Neural progenitor cell (in vitro differentiated cells): ENCODE results near the gene GTPBP1. TPM values are rescaled to one million over a fixed set of nuclear protein-coding genes. Genes with fewer than 3 reads are reported as not detected.

ENCODE experiments used
- DNase-seq: peaks from one replicate; pipeline ENCODE4 v3.0.0-alpha.2; 2016; ENCODE audit warnings: low spot score
- H2AFZ ChIP-seq: fragments of 200-600 bp; sonication (generic); replicated peaks from 2 replicates; pipeline ENCODE4 v1.6.1; 2016; ENCODE audit warnings: antibody characterized with exemption
- H3F3A ChIP-seq: fragments of 200-600 bp; sonication (generic); 2 replicates; pipeline ENCODE4 v1.6.1; 2016; ENCODE audit warnings: antibody characterized with exemption, low read depth
- H3K27ac ChIP-seq: fragments of 200-600 bp; sonication (generic); 2 replicates; pipeline ENCODE4 v1.5.1; 2016; ENCODE audit warnings: mild to moderate bottlenecking
- H3K27me3 ChIP-seq: fragments of 200-600 bp; sonication (generic); 2 replicates; pipeline ENCODE4 v1.6.1; 2016; ENCODE audit warnings: mild to moderate bottlenecking, moderate library complexity
- H3K36me3 ChIP-seq: fragments of 200-600 bp; sonication (generic); 2 replicates; pipeline ENCODE4 v1.5.1; 2016
- H3K4me1 ChIP-seq: fragments of 200-600 bp; sonication (generic); 2 replicates; pipeline ENCODE4 v1.6.1; 2016; ENCODE audit warnings: mixed run types
- H3K4me2 ChIP-seq: fragments of 200-600 bp; sonication (generic); 2 replicates; pipeline ENCODE4 v1.6.1; 2016
- H3K4me3 ChIP-seq: fragments of 200-600 bp; sonication (generic); 2 replicates; pipeline ENCODE4 v1.5.1; 2016
- H3K79me2 ChIP-seq: fragments of 200-600 bp; sonication (generic); 2 replicates; pipeline ENCODE4 v1.6.1; 2016; ENCODE audit warnings: low read depth
- H3K9ac ChIP-seq: fragments of 200-600 bp; sonication (generic); 2 replicates; pipeline ENCODE4 v1.6.1; 2016
- H3K9me3 ChIP-seq: fragments of 200-600 bp; sonication (generic); 2 replicates; pipeline ENCODE4 v1.5.1; 2016; ENCODE audit warnings: low read depth
- H4K20me1 ChIP-seq: fragments of 200-600 bp; sonication (generic); 2 replicates; pipeline ENCODE4 v1.6.1; 2016; ENCODE audit warnings: low read depth
- H3K27ac Mint-ChIP-seq: 3 replicates; pipeline ENCODE4 v1.8.0; 2021; ENCODE audit warnings: mixed read lengths
- H3K27me3 Mint-ChIP-seq: 2 replicates; pipeline ENCODE4 v1.8.0; 2022; ENCODE audit warnings: low read depth, mild to moderate bottlenecking, inconsistent platforms, moderate library complexity, mixed read lengths; ENCODE audit not compliant: insufficient read depth
- H3K36me3 Mint-ChIP-seq: 3 replicates; pipeline ENCODE4 v1.8.0; 2021; ENCODE audit warnings: mixed read lengths
- H3K4me1 Mint-ChIP-seq: 3 replicates; pipeline ENCODE4 v1.8.0; 2021; ENCODE audit warnings: mixed read lengths
- H3K4me3 Mint-ChIP-seq: 3 replicates; pipeline ENCODE4 v1.8.0; 2021; ENCODE audit warnings: mild to moderate bottlenecking, moderate library complexity, mixed read lengths
- H3K9me3 Mint-ChIP-seq: 3 replicates; pipeline ENCODE4 v1.8.0; 2020; ENCODE audit warnings: mixed read lengths
- EZH2 ChIP-seq: fragments of 200-600 bp; sonication (generic); IDR thresholded peaks from 2 replicates; pipeline ENCODE4 v1.6.1; 2017; ENCODE audit warnings: antibody characterized with exemption, mild to moderate bottlenecking, moderate library complexity
- EZH2phosphoT487 ChIP-seq: fragments of 200-600 bp; sonication (generic); IDR thresholded peaks from 2 replicates; pipeline ENCODE4 v1.6.1; 2017; ENCODE audit warnings: antibody characterized with exemption
- total RNA-seq: library from RNA; depleted of rRNA; stranded (reverse); fragments of >200 nt; gene quantifications from 2 replicates; pipeline ENCODE4 v1.2.3, GENCODE V29; 2015; ENCODE audit warnings: low replicate concordance
- TF ChIP-seq, protein P1 (sequence below): fragments of 200-600 bp; sonication (generic); IDR thresholded peaks from 2 replicates; pipeline ENCODE4 v1.5.1; 2017; ENCODE audit warnings: antibody characterized with exemption, mild to moderate bottlenecking

GTPBP1 gene
- total RNA-seq, 1 donor from 2014 or later, result 40.8 TPM

- no peaks in the 10 kb centered on the region for H3K9me3 ChIP-seq
Measured at GRCh38 chr22:38730411-38730871, 24.7 kb downstream of the GTPBP1 start.

DNA sequence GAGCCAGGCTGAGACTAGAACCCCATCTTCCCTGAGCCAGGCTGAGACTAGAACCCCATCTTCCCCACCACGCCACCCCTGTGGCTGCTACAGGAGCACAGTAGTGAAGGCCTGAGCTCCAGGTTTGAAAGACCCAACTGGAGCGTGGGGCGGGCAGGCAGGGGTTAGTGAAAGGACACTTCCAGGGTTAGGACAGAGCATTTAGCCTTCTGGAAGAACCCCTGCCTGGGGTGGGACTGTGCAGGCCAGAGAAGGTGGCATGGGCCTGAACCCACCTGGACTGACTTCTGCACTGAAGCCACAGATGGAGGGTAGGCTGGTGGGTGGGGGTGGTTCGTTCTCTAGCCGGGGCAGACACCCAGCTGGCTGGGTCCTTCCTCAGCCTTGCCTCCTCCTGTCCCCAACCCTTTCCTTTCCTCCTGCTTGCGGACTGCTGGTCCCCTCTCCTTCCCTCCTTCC, 26.0 kb downstream of the GTPBP1 start:
- H3K9me3 ChIP-seq, result no peaks in the 10 kb centered on the region
- H3K9ac ChIP-seq, result no peak overlapping the region
- no peak overlapping the region for H3K4me3 ChIP-seq
- no peak overlapping the region for H3K4me3 Mint-ChIP-seq
- no peaks in the 10 kb centered on the region for H3K27me3 ChIP-seq
- H3K36me3 ChIP-seq, result no peaks in the 10 kb centered on the region
- no peak for DNase-seq
- peaks cover 9% of the 10 kb centered on the region for H3K36me3 Mint-ChIP-seq
- no peaks in the 10 kb centered on the region for H3K79me2 ChIP-seq
- no peak overlapping the region for H3K4me2 ChIP-seq
- no peaks in the 10 kb centered on the region for H3K4me1 Mint-ChIP-seq
- TF ChIP-seq, protein P1, sequence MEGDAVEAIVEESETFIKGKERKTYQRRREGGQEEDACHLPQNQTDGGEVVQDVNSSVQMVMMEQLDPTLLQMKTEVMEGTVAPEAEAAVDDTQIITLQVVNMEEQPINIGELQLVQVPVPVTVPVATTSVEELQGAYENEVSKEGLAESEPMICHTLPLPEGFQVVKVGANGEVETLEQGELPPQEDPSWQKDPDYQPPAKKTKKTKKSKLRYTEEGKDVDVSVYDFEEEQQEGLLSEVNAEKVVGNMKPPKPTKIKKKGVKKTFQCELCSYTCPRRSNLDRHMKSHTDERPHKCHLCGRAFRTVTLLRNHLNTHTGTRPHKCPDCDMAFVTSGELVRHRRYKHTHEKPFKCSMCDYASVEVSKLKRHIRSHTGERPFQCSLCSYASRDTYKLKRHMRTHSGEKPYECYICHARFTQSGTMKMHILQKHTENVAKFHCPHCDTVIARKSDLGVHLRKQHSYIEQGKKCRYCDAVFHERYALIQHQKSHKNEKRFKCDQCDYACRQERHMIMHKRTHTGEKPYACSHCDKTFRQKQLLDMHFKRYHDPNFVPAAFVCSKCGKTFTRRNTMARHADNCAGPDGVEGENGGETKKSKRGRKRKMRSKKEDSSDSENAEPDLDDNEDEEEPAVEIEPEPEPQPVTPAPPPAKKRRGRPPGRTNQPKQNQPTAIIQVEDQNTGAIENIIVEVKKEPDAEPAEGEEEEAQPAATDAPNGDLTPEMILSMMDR, result no peak
- no peak for TF ChIP-seq EZH2phosphoT487
- TF ChIP-seq EZH2, result no peak
- no peak overlapping the region for H3K27ac Mint-ChIP-seq
- H2AFZ ChIP-seq, result no peak overlapping the region
- no peaks in the 10 kb centered on the region for H3K9me3 Mint-ChIP-seq
- H3K4me1 ChIP-seq, result no peaks in the 10 kb centered on the region
- H3K27me3 Mint-ChIP-seq, result peaks cover 4% of the 10 kb centered on the region
- peaks cover 3% of the 10 kb centered on the region for H3F3A ChIP-seq
- no peak overlapping the region for H3K27ac ChIP-seq
- peaks cover 10% of the 10 kb centered on the region for H4K20me1 ChIP-seq

More at GRCh38 chr22:38730411-38730871, 24.7 kb downstream of the GTPBP1 start:
- Mint-ChIP-seq H3K9me3 (no peaks in the 10 kb centered on the region), H3K4me3 (no peak overlapping the region), H3K27ac (no peak overlapping the region), H3K4me1 (no peaks in the 10 kb centered on the region), H3K27me3 (peaks cover 4% of the 10 kb centered on the region), H3K36me3 (peaks cover 10% of the 10 kb centered on the region)
- H3K4me1 ChIP-seq, result no peaks in the 10 kb centered on the region
- DNase-seq, result no peak
- peaks cover 11% of the 10 kb centered on the region for H4K20me1 ChIP-seq
- H3K27me3 ChIP-seq, result no peaks in the 10 kb centered on the region
- no peak overlapping the region for H2AFZ ChIP-seq
- H3K9ac ChIP-seq, result no peak overlapping the region
- TF ChIP-seq EZH2 (no peak), EZH2phosphoT487 (no peak)
- TF ChIP-seq, protein P1, result no peak
- no peaks in the 10 kb centered on the region for H3K36me3 ChIP-seq
- H3K4me3 ChIP-seq, result no peak overlapping the region
- no peak overlapping the region for H3K27ac ChIP-seq
- no peak overlapping the region for H3K4me2 ChIP-seq
- no peaks in the 10 kb centered on the region for H3K79me2 ChIP-seq
- H3F3A ChIP-seq, result peaks cover 3% of the 10 kb centered on the region

GRCh38 chr22:38732251-38732815, 26.6 kb downstream of the GTPBP1 start:
- TF ChIP-seq, protein P1, result no peak
- no peaks in the 10 kb centered on the region for H3K9me3 Mint-ChIP-seq
- H3K36me3 Mint-ChIP-seq, result peaks cover 9% of the 10 kb centered on the region
- peaks cover 3% of the 10 kb centered on the region for H3F3A ChIP-seq
- H3K9ac ChIP-seq, result no peak overlapping the region
- H3K4me3 ChIP-seq, result no peak overlapping the region
- H3K27me3 ChIP-seq, result no peaks in the 10 kb centered on the region
- no peak for DNase-seq
- no peak overlapping the region for H3K27ac Mint-ChIP-seq
- peaks cover 10% of the 10 kb centered on the region for H4K20me1 ChIP-seq
- H3K27me3 Mint-ChIP-seq, result peaks cover 4% of the 10 kb centered on the region
- no peaks in the 10 kb centered on the region for H3K4me1 Mint-ChIP-seq
- no peak overlapping the region for H3K4me3 Mint-ChIP-seq
- H3K36me3 ChIP-seq, result no peaks in the 10 kb centered on the region
- no peaks in the 10 kb centered on the region for H3K79me2 ChIP-seq
- no peak overlapping the region for H2AFZ ChIP-seq
- H3K9me3 ChIP-seq, result no peaks in the 10 kb centered on the region
- no peaks in the 10 kb centered on the region for H3K4me1 ChIP-seq
- no peak overlapping the region for H3K4me2 ChIP-seq
- H3K27ac ChIP-seq, result no peak overlapping the region
